NK-92 (cell line): ENCODE measurements around the gene NRXN3.

Experiments
- DNase-seq: peaks from one replicate; lab custom pipeline; 2025; ENCODE audit not compliant: unreplicated experiment; lab: John Stamatoyannopoulos, UW

NRXN3 gene

DNA sequence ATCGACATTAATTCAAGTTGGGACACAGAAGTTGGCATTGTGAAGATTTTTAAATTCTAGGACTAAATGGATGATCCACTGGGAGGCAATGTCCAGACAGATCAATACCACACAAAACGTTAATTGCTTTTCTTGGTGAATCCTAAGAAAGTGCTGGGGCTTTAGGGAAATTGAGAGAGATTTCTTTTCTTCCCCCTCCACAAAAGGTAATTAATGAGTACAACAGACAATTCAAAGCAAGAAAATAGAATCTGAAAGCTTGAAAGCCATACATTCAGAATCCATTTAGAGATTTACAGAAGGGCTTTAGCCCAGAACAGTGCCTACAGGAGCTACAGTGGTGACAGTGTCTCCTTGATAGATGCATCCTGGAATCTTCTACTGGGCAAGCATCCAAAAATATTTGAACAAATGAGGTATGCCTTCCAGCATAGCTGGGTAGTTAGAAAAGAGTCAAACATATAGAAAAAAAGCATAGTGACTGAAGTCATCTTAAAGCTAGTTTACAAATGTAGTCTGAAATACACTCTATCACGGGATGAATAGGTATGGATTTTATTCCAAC, 1323.0 kb downstream of the NRXN3 start:
- DNase-seq: no peak

- DNase-seq: no peak
These were observed 1326.5 kb downstream of the NRXN3 start for GRCh38 chr14:79496701-79497100.

DNA sequence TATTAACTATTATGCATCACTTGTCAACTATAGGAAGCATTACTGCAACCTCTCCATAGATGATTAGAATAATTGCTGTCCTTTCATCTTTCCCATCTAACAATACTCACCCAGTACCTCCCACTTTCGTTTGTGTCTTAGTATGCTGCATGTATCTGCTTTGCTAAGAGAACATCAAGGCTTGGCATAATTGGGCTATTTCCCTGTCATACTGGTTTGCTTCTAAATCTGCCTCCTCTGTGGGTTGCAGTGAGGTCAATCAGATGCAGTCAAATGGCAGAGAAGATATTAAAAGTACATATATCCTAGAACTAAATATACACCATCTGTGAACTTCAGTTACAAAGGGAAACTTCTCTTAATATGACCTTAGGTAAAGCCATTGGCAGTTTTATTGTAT, 1330.3 kb downstream of the NRXN3 start:
- no peak for DNase-seq

GRCh38 chr14:79502136-79502750, 1332.1 kb downstream of the NRXN3 start:
- no peak for DNase-seq

GRCh38 chr14:79502751-79503148, 1332.6 kb downstream of the NRXN3 start:
- no peak for DNase-seq

GRCh38 chr14:79510659-79511058, 1340.5 kb downstream of the NRXN3 start:
- no peak for DNase-seq

- no peak for DNase-seq
These were observed 1341.0 kb downstream of the NRXN3 start for GRCh38 chr14:79511146-79511545.

DNA sequence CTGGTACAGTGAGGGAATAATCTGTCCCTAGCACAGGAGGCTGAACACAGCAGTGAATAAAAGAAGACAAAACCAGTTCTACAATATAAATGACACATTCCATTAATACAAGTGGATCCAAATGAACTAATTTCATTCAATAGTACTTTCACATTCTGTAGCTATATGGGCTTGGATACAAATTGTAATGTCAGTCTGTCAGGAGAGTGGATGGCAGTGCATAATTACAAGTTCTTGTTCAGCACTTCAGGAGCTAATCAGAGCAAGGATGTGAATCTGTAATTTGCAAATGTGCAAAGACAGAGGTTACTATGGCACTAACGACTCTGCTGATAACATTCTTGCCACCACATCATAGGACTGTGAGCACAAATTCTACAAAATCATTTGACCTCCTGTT, 1343.3 kb downstream of the NRXN3 start:
- no peak for DNase-seq

- DNase-seq: no peak
These were observed 1344.5 kb downstream of the NRXN3 start for GRCh38 chr14:79514700-79515099.

- DNase-seq: no peak
These were observed 1345.0 kb downstream of the NRXN3 start for GRCh38 chr14:79515158-79515557.

- no peak for DNase-seq
These were observed 1345.8 kb downstream of the NRXN3 start for GRCh38 chr14:79516009-79516408.

GRCh38 chr14:79525416-79525815, 1355.2 kb downstream of the NRXN3 start:
- DNase-seq: no peak

GRCh38 chr14:79528828-79529416, 1358.7 kb downstream of the NRXN3 start:
- no peak for DNase-seq

DNA sequence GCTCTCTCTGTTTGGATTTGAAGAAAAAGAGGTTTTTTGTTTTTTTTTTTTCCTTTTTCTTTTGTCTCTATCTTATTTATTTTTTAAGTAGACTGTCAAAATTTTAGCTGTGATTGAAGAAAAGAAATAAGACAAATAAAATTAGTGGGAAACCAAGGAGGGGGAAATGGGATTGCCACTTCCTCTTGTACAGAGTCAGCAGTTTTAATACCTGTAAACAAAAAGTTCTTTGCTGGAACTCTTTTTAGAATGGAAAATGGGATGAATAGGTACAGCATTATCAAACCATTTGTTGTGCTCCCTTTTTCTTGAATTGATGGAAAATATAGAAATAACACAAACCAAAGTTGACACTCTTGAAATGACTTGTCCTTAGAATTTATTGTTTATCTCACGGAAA, 1360.4 kb downstream of the NRXN3 start:
- DNase-seq: no peak

- DNase-seq: no peak
These were observed 1364.7 kb downstream of the NRXN3 start for GRCh38 chr14:79534703-79535353.

- no peak for DNase-seq
These were observed 1370.2 kb downstream of the NRXN3 start for GRCh38 chr14:79540394-79540793.

DNA sequence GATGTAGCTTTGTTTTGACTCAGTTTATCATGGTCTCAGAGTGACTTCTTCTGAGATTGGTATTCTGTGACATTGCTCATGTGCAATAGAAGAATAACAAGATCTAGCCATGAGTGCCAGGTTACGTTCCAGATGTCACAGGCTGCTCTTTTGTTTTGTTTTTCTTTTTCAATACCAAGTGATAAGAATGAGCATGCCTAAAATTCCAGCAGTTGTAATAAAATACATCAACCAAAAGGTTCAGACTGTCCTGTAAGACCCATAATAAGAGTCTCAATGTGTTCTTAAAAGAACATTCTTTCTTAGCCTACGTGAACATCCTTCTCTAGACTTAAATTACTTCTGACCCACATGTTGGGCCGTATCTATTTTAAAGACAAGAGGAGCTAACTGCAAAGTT, 1371.9 kb downstream of the NRXN3 start:
- no peak for DNase-seq

DNA sequence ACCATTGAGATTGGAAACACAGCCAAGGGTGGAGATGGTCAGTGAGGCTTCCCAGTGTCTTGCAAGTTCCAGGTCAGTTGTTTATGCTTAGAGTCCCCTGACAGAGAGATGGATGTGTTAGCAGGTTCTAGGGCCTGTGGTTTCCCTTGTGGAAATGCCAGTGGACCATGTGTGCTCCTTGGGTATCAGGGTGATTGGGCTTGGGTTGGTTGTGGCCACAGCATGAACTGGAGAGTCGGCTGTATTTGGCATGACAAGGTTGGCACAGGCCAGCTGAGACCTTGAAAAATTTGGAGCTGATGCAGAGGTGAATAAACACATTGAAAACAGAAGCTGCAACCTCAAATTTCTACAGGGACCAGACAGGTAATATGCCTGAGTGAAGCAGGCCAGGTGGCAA, 1373.2 kb downstream of the NRXN3 start:
- no peak for DNase-seq

GRCh38 chr14:79543967-79544697, 1374.0 kb downstream of the NRXN3 start:
- no peak for DNase-seq

DNA sequence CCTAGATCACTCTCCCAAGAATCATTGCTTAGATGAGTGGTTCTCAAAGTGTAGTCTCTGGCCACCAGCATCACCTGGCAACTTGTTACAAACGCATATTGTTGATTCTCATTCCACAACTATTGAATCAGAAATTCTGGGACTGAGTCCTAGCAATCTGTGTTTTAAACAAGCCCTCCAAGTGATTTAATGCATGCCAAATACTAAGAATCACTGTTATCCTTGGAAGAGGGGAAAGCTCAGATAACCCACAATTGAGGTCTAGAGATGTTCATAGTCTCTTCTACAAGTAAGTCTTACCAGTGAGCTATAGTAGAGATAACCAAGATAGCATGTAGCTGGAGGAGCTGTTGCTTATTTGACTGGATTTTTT, 1374.5 kb downstream of the NRXN3 start:
- no peak for DNase-seq

DNA sequence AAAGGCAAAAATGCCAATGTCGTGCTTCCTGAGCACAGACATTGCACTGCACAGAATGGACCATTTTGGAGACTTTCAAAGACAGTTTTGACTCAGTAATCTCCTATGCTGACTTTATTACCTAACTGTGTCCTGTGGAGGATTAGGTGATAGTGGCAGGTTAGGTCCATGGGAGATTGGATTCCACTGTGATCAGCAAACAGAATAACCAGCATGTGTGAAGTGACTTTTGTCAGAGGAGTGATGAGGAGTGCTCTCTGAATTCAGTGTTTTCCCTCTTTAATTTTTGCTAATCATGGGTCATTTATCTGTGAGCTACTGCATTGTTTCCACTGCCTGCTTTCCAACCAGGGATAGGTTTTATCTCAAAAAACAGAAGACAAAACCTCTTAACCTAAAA, 1378.7 kb downstream of the NRXN3 start:
- no peak for DNase-seq

DNA sequence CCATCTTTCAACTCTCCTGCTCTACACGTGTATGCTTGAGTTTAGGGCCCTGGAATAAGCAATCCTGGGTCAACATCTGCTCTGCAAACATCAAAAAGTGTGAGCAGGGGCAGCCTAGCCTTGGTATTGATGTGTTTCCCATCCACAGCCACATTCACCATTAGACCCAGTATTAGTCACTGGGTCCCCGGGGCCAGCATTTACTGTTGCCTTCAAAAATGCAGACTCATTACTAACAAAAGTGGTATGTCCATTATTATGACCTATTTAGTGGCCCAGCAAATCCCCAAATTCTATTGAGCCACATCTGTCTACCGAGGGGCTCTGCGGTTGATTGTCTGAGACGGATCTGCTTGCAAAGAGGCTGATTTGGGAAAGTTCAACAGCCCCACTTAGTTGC, 1379.3 kb downstream of the NRXN3 start:
- DNase-seq: no peak
